Fibroblast of lung (primary cell): ENCODE data around the gene CDH4.

Source experiments
- EZH2 ChIP-seq: IDR thresholded peaks from 2 replicates; pipeline ENCODE4 v1.5.1; 2012; ENCODE audit warnings: low read length, control low read depth, mild to moderate bottlenecking; ENCODE audit errors: missing control alignments
- TF ChIP-seq, protein P1 (sequence below), 2 donors: IDR thresholded peaks in 1 of 2; conservative IDR thresholded peaks in 1 of 2; 1 replicate in 1 of 2; 2 replicates in 1 of 2; pipeline ENCODE4 v1.5.1; 2011 to 2012; ENCODE audit warnings: low read length in 2 of 2, control low read depth in 1 of 2, inconsistent platforms in 1 of 2, low read depth in 1 of 2, mild to moderate bottlenecking in 1 of 2

DNA sequence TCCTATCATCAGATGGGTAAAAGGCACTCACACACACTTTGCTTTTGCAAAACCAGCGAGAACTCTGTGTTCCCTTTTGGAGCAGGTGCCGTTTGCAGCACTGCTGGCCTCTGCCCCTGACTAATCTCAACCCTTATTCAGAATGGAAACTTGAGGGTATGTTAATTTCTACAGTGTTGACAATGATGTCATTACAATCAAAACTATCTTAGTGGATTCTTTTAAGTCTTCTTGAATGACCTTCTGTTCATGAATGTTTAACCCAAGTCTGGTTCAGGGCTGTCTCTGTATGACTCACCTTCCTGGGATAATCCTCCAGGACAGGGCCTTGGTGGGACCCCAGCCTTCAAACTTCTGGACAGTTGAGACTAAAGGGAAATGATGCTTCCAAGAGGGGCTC is 197.9 kb downstream of the CDH4 start:
- TF ChIP-seq, protein P1, sequence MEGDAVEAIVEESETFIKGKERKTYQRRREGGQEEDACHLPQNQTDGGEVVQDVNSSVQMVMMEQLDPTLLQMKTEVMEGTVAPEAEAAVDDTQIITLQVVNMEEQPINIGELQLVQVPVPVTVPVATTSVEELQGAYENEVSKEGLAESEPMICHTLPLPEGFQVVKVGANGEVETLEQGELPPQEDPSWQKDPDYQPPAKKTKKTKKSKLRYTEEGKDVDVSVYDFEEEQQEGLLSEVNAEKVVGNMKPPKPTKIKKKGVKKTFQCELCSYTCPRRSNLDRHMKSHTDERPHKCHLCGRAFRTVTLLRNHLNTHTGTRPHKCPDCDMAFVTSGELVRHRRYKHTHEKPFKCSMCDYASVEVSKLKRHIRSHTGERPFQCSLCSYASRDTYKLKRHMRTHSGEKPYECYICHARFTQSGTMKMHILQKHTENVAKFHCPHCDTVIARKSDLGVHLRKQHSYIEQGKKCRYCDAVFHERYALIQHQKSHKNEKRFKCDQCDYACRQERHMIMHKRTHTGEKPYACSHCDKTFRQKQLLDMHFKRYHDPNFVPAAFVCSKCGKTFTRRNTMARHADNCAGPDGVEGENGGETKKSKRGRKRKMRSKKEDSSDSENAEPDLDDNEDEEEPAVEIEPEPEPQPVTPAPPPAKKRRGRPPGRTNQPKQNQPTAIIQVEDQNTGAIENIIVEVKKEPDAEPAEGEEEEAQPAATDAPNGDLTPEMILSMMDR (conservative IDR thresholded peaks at IDR 0.05 in 1 of 2, IDR thresholded peaks at IDR 0.05 in 1 of 2; ENCODE audit: low read depth in 1 of 2, low read length in 2 of 2): no peak
- no peak for TF ChIP-seq EZH2
